Hepatocyte (in vitro differentiated cells): Measurements from ENCODE around the gene METTL27. TPM values are rescaled to one million over a fixed set of nuclear protein-coding genes. Genes with fewer than 3 reads are reported as not detected.
A peak's percentile ranks its signal among the peaks of the same experiment; 100 is the strongest.

Source experiments
- DNase-seq: peaks from one replicate; pipeline ENCODE4 v3.0.0-alpha.2; 2016; ENCODE audit warnings: low spot score
- H2AFZ ChIP-seq: fragments of 200-600 bp; sonication (generic); 2 replicates; pipeline ENCODE4 v1.6.0; 2016; ENCODE audit warnings: antibody characterized with exemption, mild to moderate bottlenecking
- H3K27ac ChIP-seq: fragments of 200-600 bp; sonication (generic); 2 replicates; pipeline ENCODE4 v1.5.1; 2016; ENCODE audit warnings: mild to moderate bottlenecking
- H3K27me3 ChIP-seq: fragments of 200-600 bp; sonication (generic); 2 replicates; pipeline ENCODE4 v1.6.1; 2016
- H3K36me3 ChIP-seq: fragments of 200-600 bp; sonication (generic); replicated peaks from 2 replicates; pipeline ENCODE4 v1.5.1; 2016; ENCODE audit warnings: low read depth; ENCODE audit not compliant: insufficient read depth
- H3K4me1 ChIP-seq: fragments of 200-600 bp; sonication (generic); 2 replicates; pipeline ENCODE4 v1.5.1; 2016; ENCODE audit warnings: mild to moderate bottlenecking, moderate library complexity; ENCODE audit not compliant: insufficient read depth
- H3K4me2 ChIP-seq: fragments of 200-600 bp; sonication (generic); 2 replicates; pipeline ENCODE4 v1.6.0; 2016
- H3K4me3 ChIP-seq: fragments of 200-600 bp; sonication (generic); 2 replicates; pipeline ENCODE4 v1.5.1; 2016; ENCODE audit warnings: mild to moderate bottlenecking
- H3K79me2 ChIP-seq: fragments of 200-600 bp; sonication (generic); 2 replicates; pipeline ENCODE4 v1.6.0; 2017; ENCODE audit warnings: mild to moderate bottlenecking
- H3K9me2 ChIP-seq: fragments of 200-600 bp; sonication (generic); replicated peaks from 2 replicates; pipeline ENCODE4 v1.6.0; 2017; ENCODE audit warnings: mild to moderate bottlenecking; ENCODE audit not compliant: insufficient read depth
- H3K9me3 ChIP-seq: fragments of 200-600 bp; sonication (generic); 2 replicates; pipeline ENCODE4 v1.5.1; 2016; ENCODE audit warnings: low read depth, mild to moderate bottlenecking
- H4K20me1 ChIP-seq: fragments of 200-600 bp; sonication (generic); 2 replicates; pipeline ENCODE4 v1.6.0; 2016; ENCODE audit warnings: mild to moderate bottlenecking; ENCODE audit not compliant: insufficient read depth, poor library complexity, severe bottlenecking
- EZH2 ChIP-seq: fragments of 200-600 bp; sonication (generic); IDR thresholded peaks from 2 replicates; pipeline ENCODE4 v1.6.1; 2016; ENCODE audit warnings: antibody characterized with exemption, mild to moderate bottlenecking, borderline replicate concordance
- EZH2phosphoT487 ChIP-seq: fragments of 200-600 bp; sonication (generic); IDR thresholded peaks from one replicate; pipeline ENCODE4 v1.6.1; 2018; ENCODE audit warnings: antibody characterized with exemption, mild to moderate bottlenecking, low read depth, moderate library complexity; ENCODE audit not compliant: unreplicated experiment, severe bottlenecking
- WGBS: methylation state at CpG from one replicate; pipeline ENCODE4 v1.1.6; 2016; ENCODE audit warnings: low lambda C conversion rate; ENCODE audit errors: missing lambda C conversion rate; 5-methylcytosine and 5-hydroxymethylcytosine counted together
- polyA plus RNA-seq: library from polyadenylated mRNA; unstranded; fragments of >200 nt; fragmentation: Nextera tagmentation; extraction: Ambion mirVana; gene quantifications from 2 replicates; pipeline ENCODE4 v1.2.1, GENCODE V29; 2016
- total RNA-seq: library from RNA; depleted of rRNA; stranded (reverse); fragments of >200 nt; gene quantifications from 2 replicates; pipeline ENCODE4 v1.2.3, GENCODE V29; 2014
- TF ChIP-seq, protein P1 (sequence below): fragments of 200-600 bp; sonication (generic); IDR thresholded peaks from 2 replicates; pipeline ENCODE4 v1.5.1; 2016; ENCODE audit warnings: antibody characterized with exemption, mild to moderate bottlenecking; ENCODE audit not compliant: poor library complexity

Gene METTL27
- total and polyA plus RNA-seq, 2 experiments from 2014 or later = 1.6 to 6.5 TPM

DNA sequence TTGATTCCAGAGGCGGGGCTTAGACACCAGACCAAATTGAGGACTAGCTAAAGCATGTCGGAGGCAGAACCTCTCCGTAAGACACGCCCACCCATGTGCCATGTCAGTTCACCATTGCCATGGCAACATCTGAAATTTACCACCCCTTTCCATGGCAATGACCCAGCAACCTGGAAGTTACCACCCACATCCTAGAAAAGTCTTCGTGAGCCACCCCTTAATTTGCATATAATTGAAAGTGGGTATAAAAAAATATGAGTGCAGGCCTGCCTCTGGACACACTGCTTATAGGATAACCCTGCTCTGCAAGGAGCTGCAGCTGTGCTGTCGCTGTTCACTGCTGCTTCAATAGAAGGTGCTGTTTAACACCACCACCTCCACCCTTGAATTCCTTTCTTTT, 46.6 kb upstream of the METTL27 start:
- no peaks in the 10 kb centered on the region for H3K9me2 ChIP-seq
- no peak overlapping the region for H3K4me3 ChIP-seq
- H3K27me3 ChIP-seq = no peaks in the 10 kb centered on the region
- H3K9me3 ChIP-seq = no peaks in the 10 kb centered on the region
- H4K20me1 ChIP-seq = no peaks in the 10 kb centered on the region
- WGBS = 87% methylated on average over 6 of the region's 6 CpGs
- H2AFZ ChIP-seq = no peak overlapping the region
- no peaks in the 10 kb centered on the region for H3K79me2 ChIP-seq
- no peaks in the 10 kb centered on the region for H3K36me3 ChIP-seq
- no peak overlapping the region for H3K4me2 ChIP-seq
- H3K4me1 ChIP-seq = peaks cover 14% of the 10 kb centered on the region
- H3K27ac ChIP-seq = no peak overlapping the region
- DNase-seq = peak; percentile 9
- TF ChIP-seq, protein P1, sequence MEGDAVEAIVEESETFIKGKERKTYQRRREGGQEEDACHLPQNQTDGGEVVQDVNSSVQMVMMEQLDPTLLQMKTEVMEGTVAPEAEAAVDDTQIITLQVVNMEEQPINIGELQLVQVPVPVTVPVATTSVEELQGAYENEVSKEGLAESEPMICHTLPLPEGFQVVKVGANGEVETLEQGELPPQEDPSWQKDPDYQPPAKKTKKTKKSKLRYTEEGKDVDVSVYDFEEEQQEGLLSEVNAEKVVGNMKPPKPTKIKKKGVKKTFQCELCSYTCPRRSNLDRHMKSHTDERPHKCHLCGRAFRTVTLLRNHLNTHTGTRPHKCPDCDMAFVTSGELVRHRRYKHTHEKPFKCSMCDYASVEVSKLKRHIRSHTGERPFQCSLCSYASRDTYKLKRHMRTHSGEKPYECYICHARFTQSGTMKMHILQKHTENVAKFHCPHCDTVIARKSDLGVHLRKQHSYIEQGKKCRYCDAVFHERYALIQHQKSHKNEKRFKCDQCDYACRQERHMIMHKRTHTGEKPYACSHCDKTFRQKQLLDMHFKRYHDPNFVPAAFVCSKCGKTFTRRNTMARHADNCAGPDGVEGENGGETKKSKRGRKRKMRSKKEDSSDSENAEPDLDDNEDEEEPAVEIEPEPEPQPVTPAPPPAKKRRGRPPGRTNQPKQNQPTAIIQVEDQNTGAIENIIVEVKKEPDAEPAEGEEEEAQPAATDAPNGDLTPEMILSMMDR = no peak
- TF ChIP-seq EZH2phosphoT487 = no peak
- TF ChIP-seq EZH2 = no peak

DNA sequence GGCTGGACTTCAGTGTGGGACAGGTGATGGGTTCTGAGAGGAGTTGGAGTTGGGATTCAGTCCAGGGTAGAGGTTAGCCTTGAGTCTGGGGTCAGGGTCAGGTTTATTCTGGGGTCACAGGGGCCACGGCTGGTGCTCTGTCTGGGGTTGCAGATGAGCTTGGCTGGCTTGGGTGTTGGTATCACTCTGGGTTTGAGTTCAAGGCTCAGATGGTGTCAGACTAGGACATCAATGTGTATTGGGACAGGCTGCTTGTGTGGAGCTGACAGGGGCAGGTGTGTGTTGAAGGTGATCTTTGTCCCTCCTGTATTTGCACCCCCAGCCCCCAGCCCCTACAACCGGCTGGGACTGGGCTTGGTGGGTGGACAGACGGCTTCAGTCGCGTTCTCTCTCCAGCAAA, 45.4 kb upstream of the METTL27 start:
- H4K20me1 ChIP-seq = no peaks in the 10 kb centered on the region
- H3K4me3 ChIP-seq = no peak overlapping the region
- H3K4me1 ChIP-seq = peaks cover 14% of the 10 kb centered on the region
- no peak for TF ChIP-seq EZH2
- TF ChIP-seq EZH2phosphoT487 = no peak
- TF ChIP-seq, protein P1 = no peak
- no peak overlapping the region for H3K4me2 ChIP-seq
- no peaks in the 10 kb centered on the region for H3K79me2 ChIP-seq
- no peaks in the 10 kb centered on the region for H3K27me3 ChIP-seq
- DNase-seq = no peak
- H3K36me3 ChIP-seq = no peaks in the 10 kb centered on the region
- H2AFZ ChIP-seq = no peak overlapping the region
- H3K27ac ChIP-seq = no peak overlapping the region
- 92% methylated on average over 5 of the region's 5 CpGs for WGBS
- H3K9me3 ChIP-seq = no peaks in the 10 kb centered on the region
- no peaks in the 10 kb centered on the region for H3K9me2 ChIP-seq

GRCh38 chr7:73885975-73886798, 43.9 kb upstream of the METTL27 start:
- Histone ChIP-seq H3K9me3 (no peaks in the 10 kb centered on the region), H3K4me2 (peak overlapping the region; percentile 61), H3K4me1 (peaks cover 14% of the 10 kb centered on the region), H3K36me3 (no peaks in the 10 kb centered on the region), H3K27me3 (no peaks in the 10 kb centered on the region), H3K9me2 (no peaks in the 10 kb centered on the region), H4K20me1 (no peaks in the 10 kb centered on the region), H3K79me2 (no peaks in the 10 kb centered on the region), H2AFZ (no peak overlapping the region), H3K27ac (peak overlapping the region; percentile 65), H3K4me3 (no peak overlapping the region)
- no peak for TF ChIP-seq EZH2phosphoT487
- no peak for TF ChIP-seq EZH2
- TF ChIP-seq, protein P1 = no peak
- DNase-seq = peak; percentile 62
- 32% methylated on average over 25 of the region's 25 CpGs for WGBS
